PC-9 (cell line): Measurements from ENCODE around the gene CFAP74. TPM values are rescaled to one million over a fixed set of nuclear protein-coding genes. Genes with fewer than 3 reads are reported as not detected.

Source experiments
- BruUV-seq: library from RNA; stranded (reverse); fragments of 400-500 nt; replicated peaks from 2 replicates; lab custom pipeline; 2021; lab: Mats Ljungman, UMichigan
- CTCF ChIA-PET: fragments of 300-600 bp; sonication (Branson Sonifier 250); formaldehyde crosslinking; loops from one replicate; lab custom pipeline; 2022; ENCODE audit warnings: antibody characterized with exemption; lab: Charles Lee
- POLR2A ChIA-PET: fragments of 300-600 bp; sonication (Branson Sonifier 250); formaldehyde crosslinking; loops from one replicate; lab custom pipeline; 2022; ENCODE audit warnings: antibody characterized with exemption; ENCODE audit not compliant: unreplicated experiment; lab: Charles Lee
- DNase-seq, 2 experiments: peaks; one replicate each; pipeline versions ENCODE4 v3.0.0 to v3.0.0-alpha.2; 2015 to 2022; ENCODE audit warnings: mixed read lengths in 1 of 2
- H2AFZ ChIP-seq: fragments of 200-600 bp; sonication (generic); 2 replicates; pipeline ENCODE4 v1.8.1; 2017; ENCODE audit warnings: antibody characterized with exemption
- H3F3A ChIP-seq: fragments of 200-600 bp; sonication (generic); 2 replicates; pipeline ENCODE4 v1.8.1; 2017; ENCODE audit warnings: antibody characterized with exemption, mild to moderate bottlenecking, low read depth; ENCODE audit not compliant: insufficient read depth
- H3K27ac ChIP-seq: fragments of 200-600 bp; sonication (generic); 2 replicates; pipeline ENCODE4 v1.6.1; 2016; ENCODE audit warnings: mixed run types
- H3K27me3 ChIP-seq: fragments of 200-600 bp; sonication (generic); 2 replicates; pipeline ENCODE4 v1.6.1; 2016; ENCODE audit warnings: low read depth, mixed run types; ENCODE audit not compliant: insufficient read depth
- H3K36me3 ChIP-seq: fragments of 200-600 bp; sonication (generic); 2 replicates; pipeline ENCODE4 v1.6.1; 2016; ENCODE audit warnings: low read depth, mixed run types
- H3K4me1 ChIP-seq: fragments of 200-600 bp; sonication (generic); replicated peaks from 2 replicates; pipeline ENCODE4 v1.6.1; 2016; ENCODE audit warnings: mixed run types; ENCODE audit not compliant: insufficient read depth
- H3K4me2 ChIP-seq: fragments of 200-600 bp; sonication (generic); 2 replicates; pipeline ENCODE4 v1.6.1; 2017; ENCODE audit warnings: mixed run types
- H3K4me3 ChIP-seq: fragments of 200-600 bp; sonication (generic); 2 replicates; pipeline ENCODE4 v1.6.1; 2016; ENCODE audit warnings: mixed run types
- H3K79me2 ChIP-seq: fragments of 200-600 bp; sonication (generic); 2 replicates; pipeline ENCODE4 v1.6.1; 2017; ENCODE audit warnings: low read depth, mixed run types
- H3K9me2 ChIP-seq: fragments of 200-600 bp; sonication (generic); 2 replicates; pipeline ENCODE4 v1.8.1; 2017; ENCODE audit warnings: mild to moderate bottlenecking; ENCODE audit not compliant: insufficient read depth
- H3K9me3 ChIP-seq: fragments of 200-600 bp; sonication (generic); 2 replicates; pipeline ENCODE4 v1.8.1; 2016; ENCODE audit warnings: low read depth; ENCODE audit not compliant: insufficient read depth
- H4K20me1 ChIP-seq: fragments of 200-600 bp; sonication (generic); 2 replicates; pipeline ENCODE4 v1.8.1; 2017; ENCODE audit not compliant: insufficient read depth
- EZH2 ChIP-seq: fragments of 200-600 bp; sonication (generic); IDR thresholded peaks from 2 replicates; pipeline ENCODE4 v1.8.0; 2017; ENCODE audit warnings: antibody characterized with exemption, low read depth
- intact Hi-C: fragments of 100-400 bp; cut with micrococcal nuclease; formaldehyde crosslinking; loops from one replicate; pipeline ENCODE4 v1.10.0; 2022; ENCODE audit not compliant: unreplicated experiment
- total RNA-seq: library from RNA; stranded (reverse); gene quantifications from 2 replicates; pipeline ENCODE4 v1.2.3, GENCODE V29; 2021
- TF ChIP-seq, protein P1 (sequence below): fragments of 200-600 bp; sonication (generic); conservative IDR thresholded peaks from 2 replicates; pipeline ENCODE4 v1.6.1; 2017; ENCODE audit warnings: mixed run types, antibody characterized with exemption, mild to moderate bottlenecking, moderate library complexity

The CFAP74 gene
- total RNA-seq, 1 experiment from 2014 or later: 2.8 TPM

DNA sequence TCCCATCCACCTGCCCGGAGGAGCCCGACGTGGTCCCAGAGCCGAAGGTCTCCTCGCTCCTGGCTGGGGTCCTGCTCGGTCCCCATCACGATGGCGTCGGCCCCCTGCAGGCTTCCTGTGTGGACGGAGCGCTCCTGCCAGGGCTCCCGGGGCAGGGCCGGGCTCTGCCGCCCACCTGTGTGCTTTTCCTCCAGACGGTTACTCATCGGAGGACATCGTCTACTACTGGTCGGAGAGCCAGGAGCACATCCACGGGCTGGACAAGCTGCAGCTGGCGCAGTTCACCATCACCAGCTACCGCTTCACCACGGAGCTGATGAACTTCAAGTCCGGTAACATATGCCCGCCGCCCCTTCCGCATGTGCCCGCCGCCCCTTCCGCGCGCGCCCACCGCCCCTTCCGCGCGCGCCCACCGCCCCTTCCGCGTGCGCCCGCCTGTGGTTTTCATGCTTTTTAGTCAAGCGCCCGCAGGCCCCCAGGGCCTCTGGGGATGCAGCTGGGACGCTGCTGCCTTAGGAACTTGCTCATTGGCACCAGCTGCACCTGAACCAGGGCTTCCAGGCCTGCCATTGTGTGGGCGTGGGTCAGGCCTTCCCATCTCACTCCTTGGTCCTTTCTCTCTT is 24.5 kb upstream of the CFAP74 start:
- intact Hi-C loops: no loop called here
- no peaks in the 10 kb centered on the region for H3K9me3 ChIP-seq
- peaks cover 82% of the 10 kb centered on the region for H3K27me3 ChIP-seq
- no peaks in the 10 kb centered on the region for H3K79me2 ChIP-seq
- no peaks in the 10 kb centered on the region for H3K4me1 ChIP-seq
- TF ChIP-seq EZH2: no peak
- TF ChIP-seq, protein P1, sequence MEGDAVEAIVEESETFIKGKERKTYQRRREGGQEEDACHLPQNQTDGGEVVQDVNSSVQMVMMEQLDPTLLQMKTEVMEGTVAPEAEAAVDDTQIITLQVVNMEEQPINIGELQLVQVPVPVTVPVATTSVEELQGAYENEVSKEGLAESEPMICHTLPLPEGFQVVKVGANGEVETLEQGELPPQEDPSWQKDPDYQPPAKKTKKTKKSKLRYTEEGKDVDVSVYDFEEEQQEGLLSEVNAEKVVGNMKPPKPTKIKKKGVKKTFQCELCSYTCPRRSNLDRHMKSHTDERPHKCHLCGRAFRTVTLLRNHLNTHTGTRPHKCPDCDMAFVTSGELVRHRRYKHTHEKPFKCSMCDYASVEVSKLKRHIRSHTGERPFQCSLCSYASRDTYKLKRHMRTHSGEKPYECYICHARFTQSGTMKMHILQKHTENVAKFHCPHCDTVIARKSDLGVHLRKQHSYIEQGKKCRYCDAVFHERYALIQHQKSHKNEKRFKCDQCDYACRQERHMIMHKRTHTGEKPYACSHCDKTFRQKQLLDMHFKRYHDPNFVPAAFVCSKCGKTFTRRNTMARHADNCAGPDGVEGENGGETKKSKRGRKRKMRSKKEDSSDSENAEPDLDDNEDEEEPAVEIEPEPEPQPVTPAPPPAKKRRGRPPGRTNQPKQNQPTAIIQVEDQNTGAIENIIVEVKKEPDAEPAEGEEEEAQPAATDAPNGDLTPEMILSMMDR: no peak
- no peak overlapping the region for H3K27ac ChIP-seq
- DNase-seq: no peak
- H3F3A ChIP-seq: no peaks in the 10 kb centered on the region
- CTCF ChIA-PET: interaction anchor here (0.6 kb wide), 2 partner anchors 19 to 75 kb away, joined by 3 to 4 read pairs; no protein-coding TSS in a partner anchor
- H4K20me1 ChIP-seq: no peaks in the 10 kb centered on the region
- no peak overlapping the region for H3K4me3 ChIP-seq
- H2AFZ ChIP-seq: no peak overlapping the region
- no TSS peak for BruUV-seq
- no peak overlapping the region for H3K4me2 ChIP-seq
- H3K9me2 ChIP-seq: no peaks in the 10 kb centered on the region
- POLR2A ChIA-PET: no interaction called here
- no peaks in the 10 kb centered on the region for H3K36me3 ChIP-seq

DNA sequence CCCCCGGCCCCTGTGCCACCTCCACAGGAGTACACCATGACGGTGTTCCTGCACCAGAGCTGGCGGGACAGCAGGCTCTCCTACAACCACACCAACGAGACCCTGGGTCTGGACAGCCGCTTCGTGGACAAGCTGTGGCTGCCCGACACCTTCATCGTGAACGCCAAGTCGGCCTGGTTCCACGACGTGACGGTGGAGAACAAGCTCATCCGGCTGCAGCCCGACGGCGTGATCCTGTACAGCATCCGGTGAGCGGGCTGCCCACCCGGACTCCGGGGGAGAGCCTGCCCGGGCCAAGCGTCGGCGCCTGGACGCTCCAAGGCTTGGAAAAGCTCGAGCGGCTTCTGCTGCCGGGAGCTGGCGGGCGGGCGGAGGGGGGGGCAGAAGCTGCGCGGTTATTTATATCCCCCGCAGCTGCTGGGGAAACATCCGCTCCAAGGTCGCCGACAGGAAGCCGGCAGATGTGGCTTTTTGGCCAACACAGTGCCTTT is 21.9 kb upstream of the CFAP74 start:
- no TSS peak for BruUV-seq
- no peak for DNase-seq
- Histone ChIP-seq H3F3A (no peaks in the 10 kb centered on the region), H3K36me3 (no peaks in the 10 kb centered on the region), H3K4me2 (no peak overlapping the region), H3K4me1 (no peaks in the 10 kb centered on the region), H4K20me1 (no peaks in the 10 kb centered on the region), H3K27ac (no peak overlapping the region), H3K79me2 (no peaks in the 10 kb centered on the region), H3K27me3 (peaks cover 82% of the 10 kb centered on the region), H3K9me2 (no peaks in the 10 kb centered on the region), H3K9me3 (no peaks in the 10 kb centered on the region), H2AFZ (no peak overlapping the region), H3K4me3 (no peak overlapping the region)
- ChIA-PET CTCF (no interaction called here), POLR2A (no interaction called here)
- intact Hi-C loops: no loop called here
- no peak for TF ChIP-seq EZH2
- TF ChIP-seq, protein P1: no peak

DNA sequence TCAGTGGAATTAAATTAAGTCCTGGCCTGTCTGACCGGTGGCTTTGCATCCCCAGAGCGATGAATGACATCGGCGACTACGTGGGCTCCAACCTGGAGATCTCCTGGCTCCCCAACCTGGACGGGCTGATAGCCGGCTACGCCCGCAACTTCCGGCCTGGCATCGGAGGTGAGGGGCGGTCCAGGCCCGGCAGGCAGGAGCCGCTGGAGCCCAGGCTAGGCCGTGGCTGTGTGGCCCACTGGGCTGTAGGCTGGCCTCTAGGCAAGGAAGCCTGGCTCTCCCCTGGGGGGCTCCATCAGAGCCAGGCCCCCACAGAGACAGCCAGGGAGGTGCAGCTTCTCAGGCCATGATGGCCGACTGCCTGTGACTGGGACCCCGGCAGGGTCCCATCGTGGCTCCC is 21.3 kb upstream of the CFAP74 start:
- intact Hi-C loops: no loop called here
- H3K9me2 ChIP-seq: no peaks in the 10 kb centered on the region
- no peak overlapping the region for H3K4me2 ChIP-seq
- no TSS peak for BruUV-seq
- H3K36me3 ChIP-seq: no peaks in the 10 kb centered on the region
- no peaks in the 10 kb centered on the region for H3K79me2 ChIP-seq
- TF ChIP-seq EZH2: no peak
- TF ChIP-seq, protein P1: no peak
- ChIA-PET CTCF (no interaction called here), POLR2A (no interaction called here)
- H3K4me1 ChIP-seq: no peaks in the 10 kb centered on the region
- no peaks in the 10 kb centered on the region for H3F3A ChIP-seq
- DNase-seq: no peak
- H3K27me3 ChIP-seq: peaks cover 82% of the 10 kb centered on the region
- no peak overlapping the region for H3K4me3 ChIP-seq
- H4K20me1 ChIP-seq: no peaks in the 10 kb centered on the region
- no peak overlapping the region for H3K27ac ChIP-seq
- no peak overlapping the region for H2AFZ ChIP-seq
- H3K9me3 ChIP-seq: no peaks in the 10 kb centered on the region
